ENCODE results near the gene AGT.
"Not testable (repeated sequence)": the region's sequence is repeated elsewhere in the genome, so short reads cannot be mapped to it uniquely, and the experiment has no call there.

AGT gene

GRCh38 chr1:230743899-230744298, 30.0 kb upstream of the AGT start:
- peak; percentile 33 for DNase-seq

- DNase-seq, result no peak
Measured at GRCh38 chr1:230739564-230740290, 25.8 kb upstream of the AGT start.

- no peak for DNase-seq
Measured at GRCh38 chr1:230737622-230738262, 23.8 kb upstream of the AGT start.

- no peak for DNase-seq
Measured at GRCh38 chr1:230735447-230735846, 21.5 kb upstream of the AGT start.

- peak; percentile 93 for DNase-seq
Measured at GRCh38 chr1:230730977-230731376, 17.1 kb upstream of the AGT start.

GRCh38 chr1:230728710-230729392, 14.9 kb upstream of the AGT start:
- DNase-seq, result peak; percentile 94

GRCh38 chr1:230725256-230726012, 11.5 kb upstream of the AGT start:
- DNase-seq, result no peak

GRCh38 chr1:230721849-230722522, 8.1 kb upstream of the AGT start:
- DNase-seq, result not testable (repeated sequence)

GRCh38 chr1:230717251-230717650, 3.3 kb upstream of the AGT start:
- DNase-seq, result no peak

GRCh38 chr1:230716453-230716852, 2.5 kb upstream of the AGT start:
- not testable (repeated sequence) for DNase-seq

- no peak for DNase-seq
Measured at GRCh38 chr1:230715510-230715909, 1.6 kb upstream of the AGT start.

- no peak for DNase-seq
Measured at GRCh38 chr1:230713547-230713914, 391 bp downstream of the AGT start.

- no peak for DNase-seq
Measured at GRCh38 chr1:230713138-230713537, 784 bp downstream of the AGT start.

- no peak for DNase-seq
Measured at GRCh38 chr1:230712470-230712942, 1.4 kb downstream of the AGT start.

- DNase-seq, result no peak
Measured at GRCh38 chr1:230711245-230711644, 2.7 kb downstream of the AGT start.

- DNase-seq, result no peak
Measured at GRCh38 chr1:230710543-230710904, 3.4 kb downstream of the AGT start.

GRCh38 chr1:230709619-230710542, 4.0 kb downstream of the AGT start:
- DNase-seq, result no peak

- no peak for DNase-seq
Measured at GRCh38 chr1:230708631-230709580, 5.0 kb downstream of the AGT start.

GRCh38 chr1:230707732-230708630, 5.9 kb downstream of the AGT start:
- no peak for DNase-seq
